Transverse colon (tissue), 3 donors: ENCODE measurements around the gene CEP41.

Experiments
- EP300 ChIP-seq: sonication (generic); formaldehyde crosslinking; IDR thresholded peaks from one replicate; pipeline ENCODE4 v1.6.1; 2017; ENCODE audit warnings: antibody characterized with exemption, low read depth
- POLR2AphosphoS5 ChIP-seq, 3 donors: sonication (generic); formaldehyde crosslinking; IDR thresholded peaks; one replicate each; pipeline ENCODE4 v1.6.1; 2016; ENCODE audit warnings: antibody characterized with exemption in 3 of 3

DNA sequence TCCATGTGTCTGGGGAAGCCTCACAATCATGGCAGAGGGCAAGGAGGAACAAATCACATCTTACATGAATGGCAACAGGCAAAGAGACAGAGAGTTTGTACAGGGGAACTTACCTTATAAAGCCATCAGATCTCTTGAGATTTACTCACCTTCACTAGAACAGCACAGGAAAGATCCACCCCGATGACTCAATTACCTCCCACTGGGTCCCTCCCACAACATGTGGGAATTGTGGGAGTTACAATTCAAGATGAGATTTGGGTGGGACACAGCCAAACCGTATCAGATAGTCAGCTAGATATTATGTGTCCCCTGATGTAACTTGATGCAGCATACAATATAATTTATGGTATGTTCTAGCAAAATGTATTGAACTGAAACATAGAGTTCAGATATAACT is 14.1 kb upstream of the CEP41 start:
- TF ChIP-seq EP300 (no peak), POLR2AphosphoS5 (IDR thresholded peaks at IDR 0.05) (no peak)
